Adrenal gland (tissue), 5 donors: Measurements from ENCODE around the gene LILRB2.
"Not testable (repeated sequence)": the region's sequence is repeated elsewhere in the genome, so short reads cannot be mapped to it uniquely, and the experiment has no call there.

Source experiments
- POLR2A ChIP-seq, 2 donors: fragments of 450-650 bp; IDR thresholded peaks; one replicate each; pipeline ENCODE4 v1.6.1; 2017; ENCODE audit warnings: antibody characterized with exemption in 2 of 2, mild to moderate bottlenecking in 2 of 2, moderate library complexity in 1 of 2
- TF ChIP-seq, protein P1 (sequence below), 6 experiments: fragments of 450-650 bp in 4 of 6; fragments of 200-600 bp in 2 of 6; sonication (generic) in 1 of 6; IDR thresholded peaks; 1 replicate in 5 of 6; 2 replicates in 1 of 6; pipeline versions ENCODE4 v1.5.1 to v1.8.0; 2016 to 2021; ENCODE audit warnings: antibody characterized with exemption in 6 of 6, mild to moderate bottlenecking in 2 of 6, moderate library complexity in 1 of 6
- donor health status: DM: no; HTN: no; CAD: no.

- TF ChIP-seq, protein P1, sequence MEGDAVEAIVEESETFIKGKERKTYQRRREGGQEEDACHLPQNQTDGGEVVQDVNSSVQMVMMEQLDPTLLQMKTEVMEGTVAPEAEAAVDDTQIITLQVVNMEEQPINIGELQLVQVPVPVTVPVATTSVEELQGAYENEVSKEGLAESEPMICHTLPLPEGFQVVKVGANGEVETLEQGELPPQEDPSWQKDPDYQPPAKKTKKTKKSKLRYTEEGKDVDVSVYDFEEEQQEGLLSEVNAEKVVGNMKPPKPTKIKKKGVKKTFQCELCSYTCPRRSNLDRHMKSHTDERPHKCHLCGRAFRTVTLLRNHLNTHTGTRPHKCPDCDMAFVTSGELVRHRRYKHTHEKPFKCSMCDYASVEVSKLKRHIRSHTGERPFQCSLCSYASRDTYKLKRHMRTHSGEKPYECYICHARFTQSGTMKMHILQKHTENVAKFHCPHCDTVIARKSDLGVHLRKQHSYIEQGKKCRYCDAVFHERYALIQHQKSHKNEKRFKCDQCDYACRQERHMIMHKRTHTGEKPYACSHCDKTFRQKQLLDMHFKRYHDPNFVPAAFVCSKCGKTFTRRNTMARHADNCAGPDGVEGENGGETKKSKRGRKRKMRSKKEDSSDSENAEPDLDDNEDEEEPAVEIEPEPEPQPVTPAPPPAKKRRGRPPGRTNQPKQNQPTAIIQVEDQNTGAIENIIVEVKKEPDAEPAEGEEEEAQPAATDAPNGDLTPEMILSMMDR (IDR thresholded peaks at IDR 0.05) = not testable (repeated sequence)
- not testable (repeated sequence) for TF ChIP-seq POLR2A (IDR thresholded peaks at IDR 0.05)
Measured at GRCh38 chr19:54328781-54329180, 47.9 kb upstream of the LILRB2 start.
